Stimulated activated CD8-positive, alpha-beta memory T cell treated with anti-CD3 and anti-CD28 coated beads, Interleukin-4, amount 100 ng/mL, for 1 hour (primary cell): Measurements from ENCODE around the gene EGR1.
"Not testable (repeated sequence)": the region's sequence is repeated elsewhere in the genome, so short reads cannot be mapped to it uniquely, and the experiment has no call there.

Source experiments
- DNase-seq, 2 donors: peaks; one replicate each; pipeline ENCODE4 v3.0.0-alpha.2; 2020; ENCODE audit warnings: low read depth in 2 of 2, low spot score in 1 of 2

Gene EGR1

GRCh38 chr5:138506370-138507306 is 41.4 kb downstream of the EGR1 start:
- DNase-seq: no peak

GRCh38 chr5:138507485-138507884 is 42.2 kb downstream of the EGR1 start:
- not testable (repeated sequence) for DNase-seq

GRCh38 chr5:138508958-138509357 is 43.7 kb downstream of the EGR1 start:
- DNase-seq: no peak

GRCh38 chr5:138514021-138514420 is 48.7 kb downstream of the EGR1 start:
- DNase-seq: no peak

- no peak for DNase-seq
Measured at GRCh38 chr5:138515556-138516245, 50.4 kb downstream of the EGR1 start.

- no peak for DNase-seq
Measured at GRCh38 chr5:138517437-138517836, 52.2 kb downstream of the EGR1 start.
